ENCODE results near the gene PPP2R2D.
A peak's percentile ranks its signal among the peaks of the same experiment; 100 is the strongest.

Gene PPP2R2D

DNA sequence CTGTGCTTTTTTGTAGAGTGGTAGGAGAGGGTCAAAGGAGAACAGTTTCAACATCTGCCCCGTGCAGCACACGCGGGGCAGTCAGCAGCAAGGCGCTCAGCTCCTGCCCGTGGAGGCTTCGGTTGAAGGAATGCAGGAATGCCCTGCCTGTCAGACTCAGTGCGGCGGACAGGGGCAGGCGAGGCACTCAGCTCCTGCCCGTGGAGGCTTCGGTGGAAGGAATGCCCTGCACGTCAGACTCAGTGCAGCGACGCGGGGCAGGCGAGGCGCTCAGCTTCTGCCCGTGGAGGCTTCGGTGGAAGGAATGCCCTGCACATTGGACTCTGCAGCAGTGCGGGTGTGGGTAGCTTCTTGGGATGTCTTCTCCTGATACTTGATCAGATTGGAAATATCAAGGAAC, 37.0 kb downstream of the PPP2R2D start:
- ChIA-PET POLR2A (no interaction called here), CTCF (interaction anchor here (2.2 kb wide), 1 partner anchor 85 kb away, joined by 6 read pairs; no protein-coding TSS in a partner anchor)
- DNase-seq (ENCODE audit: low read depth, low spot score) = no peak
- no peak overlapping the region for H3K4me3 ChIP-seq (ENCODE audit: low read depth, low read length)
- TF ChIP-seq, protein P1, sequence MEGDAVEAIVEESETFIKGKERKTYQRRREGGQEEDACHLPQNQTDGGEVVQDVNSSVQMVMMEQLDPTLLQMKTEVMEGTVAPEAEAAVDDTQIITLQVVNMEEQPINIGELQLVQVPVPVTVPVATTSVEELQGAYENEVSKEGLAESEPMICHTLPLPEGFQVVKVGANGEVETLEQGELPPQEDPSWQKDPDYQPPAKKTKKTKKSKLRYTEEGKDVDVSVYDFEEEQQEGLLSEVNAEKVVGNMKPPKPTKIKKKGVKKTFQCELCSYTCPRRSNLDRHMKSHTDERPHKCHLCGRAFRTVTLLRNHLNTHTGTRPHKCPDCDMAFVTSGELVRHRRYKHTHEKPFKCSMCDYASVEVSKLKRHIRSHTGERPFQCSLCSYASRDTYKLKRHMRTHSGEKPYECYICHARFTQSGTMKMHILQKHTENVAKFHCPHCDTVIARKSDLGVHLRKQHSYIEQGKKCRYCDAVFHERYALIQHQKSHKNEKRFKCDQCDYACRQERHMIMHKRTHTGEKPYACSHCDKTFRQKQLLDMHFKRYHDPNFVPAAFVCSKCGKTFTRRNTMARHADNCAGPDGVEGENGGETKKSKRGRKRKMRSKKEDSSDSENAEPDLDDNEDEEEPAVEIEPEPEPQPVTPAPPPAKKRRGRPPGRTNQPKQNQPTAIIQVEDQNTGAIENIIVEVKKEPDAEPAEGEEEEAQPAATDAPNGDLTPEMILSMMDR (IDR thresholded peaks at IDR 0.05; ENCODE audit: insufficient read depth, low read length, missing control alignments) = no peak

DNA sequence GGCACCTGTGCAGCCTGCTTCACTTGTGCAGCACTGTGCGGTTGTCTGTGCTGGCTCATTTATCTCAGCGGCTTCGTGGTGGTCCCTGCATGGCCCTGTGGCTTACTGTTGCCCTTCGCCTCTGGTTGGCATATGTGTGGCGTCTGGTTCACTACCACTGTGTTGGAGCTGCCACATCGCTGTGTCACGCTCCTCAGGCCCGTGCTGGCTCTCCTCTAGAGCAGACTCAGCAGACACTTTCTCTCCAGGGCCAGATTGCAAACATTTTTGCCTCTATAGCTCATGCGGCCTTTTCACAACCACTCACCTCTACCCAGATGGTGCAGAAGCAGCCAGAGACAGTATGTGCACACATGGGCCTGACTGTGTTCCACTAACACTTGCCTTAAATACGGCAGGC, 37.9 kb downstream of the PPP2R2D start:
- CTCF ChIA-PET = no interaction called here
- H3K4me3 ChIP-seq (ENCODE audit: low read depth, low read length) = no peak overlapping the region

DNA sequence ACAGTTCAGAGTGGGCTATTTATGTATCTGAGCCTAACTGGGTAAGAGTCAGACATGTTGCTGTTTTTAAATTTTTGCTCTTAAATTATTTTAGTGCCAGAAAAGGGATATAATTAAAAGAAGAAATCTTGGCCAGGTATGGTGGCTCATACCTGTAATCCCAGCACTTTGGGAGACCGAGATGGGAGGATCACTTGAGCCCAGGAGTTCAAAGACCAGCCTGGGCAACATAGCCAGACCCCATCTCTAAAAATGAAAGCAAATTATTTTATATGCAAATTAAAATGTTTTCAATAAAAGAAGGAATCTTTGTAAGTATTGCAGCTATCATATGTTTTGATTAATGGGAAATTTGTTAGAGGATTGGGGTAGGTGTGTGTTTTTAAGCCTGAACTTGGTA, 41.6 kb downstream of the PPP2R2D start:
- no peak overlapping the region for H3K4me3 ChIP-seq (ENCODE audit: low read depth, low read length)
- TF ChIP-seq, protein P1 (IDR thresholded peaks at IDR 0.05; ENCODE audit: insufficient read depth, low read length, missing control alignments) = no peak
- CTCF ChIA-PET = no interaction called here
- POLR2A ChIA-PET = no interaction called here
- no peak for DNase-seq (ENCODE audit: low read depth, low spot score)

More for the DNA sequence above, 37.9 kb downstream of the PPP2R2D start:
- TF ChIP-seq, protein P1 (IDR thresholded peaks at IDR 0.05; ENCODE audit: insufficient read depth, low read length, missing control alignments) = no peak
- DNase-seq (ENCODE audit: low read depth, low spot score) = no peak
- POLR2A ChIA-PET = no interaction called here

DNA sequence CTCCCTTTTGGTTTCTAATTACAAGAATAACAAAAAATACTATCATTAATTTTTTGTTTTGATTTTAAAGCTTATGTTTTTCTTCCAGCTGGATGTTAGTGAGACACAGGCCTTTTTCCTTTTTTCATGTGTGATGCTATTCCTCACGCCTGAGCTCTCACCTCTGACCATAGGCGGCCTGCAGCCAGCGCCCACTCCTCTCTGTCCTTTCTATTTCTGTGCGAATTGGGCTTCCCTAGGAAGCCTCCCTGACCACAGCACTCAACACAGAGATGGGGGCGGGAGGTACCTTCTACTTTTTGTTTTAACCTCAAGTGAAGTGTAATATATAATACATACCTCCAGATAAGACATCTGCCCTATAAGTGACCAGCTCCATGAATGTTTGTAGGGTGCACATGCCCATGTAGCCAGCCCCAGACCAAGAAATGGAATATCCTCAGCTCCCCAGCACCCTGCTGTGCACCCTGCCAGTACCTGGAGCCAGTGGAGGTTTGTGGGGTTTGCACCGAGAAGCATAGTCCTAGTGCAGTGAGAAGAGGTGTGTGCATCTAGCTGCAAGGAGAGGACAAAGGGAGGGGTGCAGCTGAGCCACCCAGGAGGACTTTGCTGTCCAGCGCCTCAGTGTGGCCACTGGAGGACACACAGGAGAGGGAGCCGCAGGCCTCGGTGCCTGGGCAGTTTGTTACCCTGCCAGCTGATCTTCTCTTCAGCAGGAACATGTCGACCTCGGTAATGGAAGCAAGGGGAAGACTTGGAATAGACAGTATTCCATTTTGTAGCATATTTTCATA, 42.4 kb downstream of the PPP2R2D start:
- ChIA-PET CTCF (interaction anchor here (0.6 to 1.7 kb wide), 5 partner anchors 10 to 199 kb away, joined by 3 to 5 read pairs (median 4); no protein-coding TSS in a partner anchor), POLR2A (interaction anchor here (0.7 to 1.3 kb wide), 3 partner anchors 11 to 42 kb away, joined by 3 read pairs; no protein-coding TSS in a partner anchor)
- TF ChIP-seq, protein P1 (IDR thresholded peaks at IDR 0.05; ENCODE audit: insufficient read depth, low read length, missing control alignments) = peak; percentile 28
- DNase-seq (ENCODE audit: low read depth, low spot score) = no peak
- H3K4me3 ChIP-seq (ENCODE audit: low read depth, low read length) = no peak overlapping the region

DNA sequence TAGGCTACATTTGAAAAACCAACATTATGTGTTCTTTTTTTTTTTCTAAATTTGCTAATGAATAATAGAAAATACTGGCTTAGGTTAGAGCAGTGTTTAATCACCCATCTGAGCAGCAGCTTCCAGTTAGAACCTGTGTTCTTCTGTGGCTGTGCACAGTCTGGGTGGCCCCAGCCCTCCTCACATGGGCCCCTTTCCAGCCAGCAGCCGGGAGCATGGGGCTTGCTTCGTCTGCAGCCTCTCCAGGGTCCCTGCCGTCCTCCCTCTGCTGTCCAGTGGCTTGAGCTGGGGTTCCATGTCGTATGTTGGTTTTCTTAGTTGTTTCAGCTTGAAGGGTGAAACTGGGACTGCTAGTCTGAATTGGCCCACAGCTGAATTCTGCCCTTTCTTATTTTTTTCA, 43.6 kb downstream of the PPP2R2D start:
- TF ChIP-seq, protein P1 (IDR thresholded peaks at IDR 0.05; ENCODE audit: insufficient read depth, low read length, missing control alignments) = no peak
- no peak for DNase-seq (ENCODE audit: low read depth, low spot score)
- CTCF ChIA-PET = interaction anchor here (1.0 to 1.7 kb wide), 5 partner anchors 8 to 41 kb away, joined by 3 to 5 read pairs (median 3); no protein-coding TSS in a partner anchor
- no peak overlapping the region for H3K4me3 ChIP-seq (ENCODE audit: low read depth, low read length)
- POLR2A ChIA-PET = interaction anchor here (1.3 kb wide), 1 partner anchor 42 kb away, joined by 3 read pairs; no protein-coding TSS in a partner anchor

DNA sequence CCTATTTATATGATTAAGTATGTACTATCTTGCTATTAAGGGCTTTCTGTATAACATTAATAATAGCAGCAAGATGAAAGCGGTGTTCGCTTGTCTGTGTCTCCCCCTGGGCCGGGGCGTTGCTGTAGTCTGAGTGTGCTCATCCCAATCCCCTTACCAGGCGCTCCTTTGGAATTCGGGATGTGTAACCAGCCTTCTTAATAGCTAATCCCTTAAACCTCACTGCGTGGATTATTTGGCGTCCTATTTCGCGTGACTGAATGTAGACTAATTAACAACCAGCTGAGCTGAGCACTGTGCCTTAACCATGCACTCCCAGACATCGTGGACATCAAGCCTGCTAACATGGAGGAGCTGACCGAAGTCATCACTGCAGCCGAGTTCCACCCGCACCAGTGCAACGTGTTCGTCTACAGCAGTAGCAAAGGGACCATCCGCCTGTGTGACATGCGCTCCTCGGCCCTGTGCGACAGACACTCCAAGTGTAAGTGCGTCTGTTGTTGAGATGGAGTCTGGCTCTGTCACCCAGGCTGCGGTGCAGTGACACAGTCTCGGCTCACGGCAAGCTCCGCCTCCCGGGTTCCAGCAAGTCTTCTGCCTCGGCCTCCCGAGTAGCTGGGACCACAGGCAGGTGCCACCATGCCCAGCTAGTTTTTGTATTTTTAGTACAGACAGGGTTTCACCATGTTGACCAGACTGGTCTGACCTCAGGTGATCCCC, 44.3 kb downstream of the PPP2R2D start:
- DNase-seq (ENCODE audit: low read depth, low spot score) = no peak
- TF ChIP-seq, protein P1 (IDR thresholded peaks at IDR 0.05; ENCODE audit: insufficient read depth, low read length, missing control alignments) = no peak
- H3K4me3 ChIP-seq (ENCODE audit: low read depth, low read length) = no peak overlapping the region
- CTCF ChIA-PET = interaction anchor here (1.0 to 1.7 kb wide), 7 partner anchors 9 to 60 kb away, joined by 3 to 5 read pairs (median 3); no protein-coding TSS in a partner anchor
- POLR2A ChIA-PET = interaction anchor here (1.3 kb wide), 1 partner anchor 43 kb away, joined by 3 read pairs; no protein-coding TSS in a partner anchor
